NCI-H1694 treated with DMSO at 0.1 percent for 48 hours (cell line): Measurements from ENCODE around the gene NNAT.
A peak's percentile ranks its signal among the peaks of the same experiment; 100 is the strongest.

Experiments used
- DNase-seq: peaks from one replicate; lab custom pipeline; 2025; lab: John Stamatoyannopoulos, UW

NNAT gene

GRCh38 chr20:37566590-37567330, 45.7 kb downstream of the NNAT start:
- DNase-seq: no peak

- DNase-seq: no peak
Measured at GRCh38 chr20:37567331-37567665, 46.2 kb downstream of the NNAT start.

GRCh38 chr20:37567671-37568588, 46.9 kb downstream of the NNAT start:
- peak; percentile 78 for DNase-seq

GRCh38 chr20:37570419-37570818, 49.4 kb downstream of the NNAT start:
- no peak for DNase-seq

- DNase-seq: no peak
Measured at GRCh38 chr20:37571033-37571432, 50.0 kb downstream of the NNAT start.
